Body of pancreas (tissue), 4 donors: Measurements from ENCODE around the gene KRTAP4-11. TPM values are rescaled to one million over a fixed set of nuclear protein-coding genes. Genes with fewer than 3 reads are reported as not detected.
A peak's percentile ranks its signal among the peaks of the same experiment; 100 is the strongest.

ENCODE experiments used
- ATAC-seq: fragments of 150-250 bp; one replicate; pipeline ENCODE4 v1.9.1; 2016
- DNase-seq, 4 donors: peaks; one replicate each; pipeline ENCODE4 v3.0.0-alpha.2; 2019
- H3K27ac ChIP-seq, 4 donors: fragments of 200-600 bp; sonication (generic); 1 replicate in 3 of 4; 2 replicates in 1 of 4; pipeline versions ENCODE4 v1.5.1 to v1.6.1; 2016 to 2019; ENCODE audit warnings: mild to moderate bottlenecking in 1 of 4, mixed read lengths in 1 of 4, moderate library complexity in 1 of 4
- H3K27me3 ChIP-seq, 2 donors: fragments of 200-600 bp; sonication (generic); one replicate each; pipeline ENCODE4 v1.6.0; 2016; ENCODE audit warnings: mild to moderate bottlenecking in 1 of 2
- H3K36me3 ChIP-seq, 2 donors: fragments of 200-600 bp; sonication (generic); replicated peaks in 1 of 2; 2 replicates each; pipeline ENCODE4 v1.5.1; 2016; ENCODE audit warnings: low read depth in 2 of 2; ENCODE audit not compliant: insufficient read depth in 1 of 2
- H3K4me1 ChIP-seq: fragments of 200-600 bp; sonication (generic); one replicate; pipeline ENCODE4 v1.6.0; 2016
- H3K4me3 ChIP-seq, 2 donors: fragments of 200-600 bp; sonication (generic); 1 replicate in 1 of 2; 2 replicates in 1 of 2; pipeline ENCODE4 v1.5.1; 2016 to 2019
- H3K9me3 ChIP-seq, 3 donors: fragments of 200-600 bp; sonication (generic); 1 replicate in 2 of 3; 2 replicates in 1 of 3; pipeline ENCODE4 v1.5.1; 2016
- POLR2A ChIP-seq, 3 donors: fragments of 450-650 bp; IDR thresholded peaks; one replicate each; pipeline ENCODE4 v1.6.1; 2016; ENCODE audit warnings: antibody characterized with exemption in 3 of 3, mild to moderate bottlenecking in 2 of 3
- WGBS, 2 donors: methylation state at CpG; one replicate each; pipeline ENCODE4 v1.1.5; 2017; 5-methylcytosine and 5-hydroxymethylcytosine counted together
- intact Hi-C: fragments of 100-400 bp; cut with DNase I; formaldehyde crosslinking; loops from one replicate; pipeline ENCODE4 v1.15.1; 2023
- total RNA-seq, 2 donors: library from RNA; depleted of rRNA; stranded (reverse); fragments of >200 nt; gene quantifications; one replicate each; pipeline ENCODE4 v1.1.0, GENCODE V29; 2016
- TF ChIP-seq, protein P1 (sequence below), 7 experiments: fragments of 450-650 bp in 4 of 7; fragments of 200-600 bp in 3 of 7; sonication (generic) in 3 of 7; IDR thresholded peaks; one replicate each; pipeline ENCODE4 v1.5.1; 2016 to 2019; ENCODE audit warnings: antibody characterized with exemption in 7 of 7

The KRTAP4-11 gene
- total RNA-seq, 2 donors from 2014 or later = not detected

DNA sequence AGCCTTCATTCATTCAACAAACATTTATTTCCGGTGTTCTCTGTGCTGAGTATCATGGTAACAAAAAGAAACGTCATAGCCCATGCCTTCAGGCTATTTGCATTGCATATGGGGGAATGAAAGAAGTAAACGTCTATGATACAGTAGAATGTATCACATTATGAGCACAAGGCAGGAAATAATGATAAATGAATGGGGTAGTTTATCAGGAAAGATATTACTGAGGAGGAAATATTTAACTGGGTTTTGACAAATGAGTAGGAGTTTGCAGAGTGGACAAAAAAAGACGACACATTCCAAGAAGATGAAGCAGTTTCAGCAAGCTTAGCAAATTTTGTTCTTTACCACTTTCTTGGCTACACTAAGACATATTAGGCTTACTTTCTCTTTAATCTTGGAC is 35.5 kb downstream of the KRTAP4-11 start:
- no peak for TF ChIP-seq POLR2A (IDR thresholded peaks at IDR 0.05)
- TF ChIP-seq, protein P1, sequence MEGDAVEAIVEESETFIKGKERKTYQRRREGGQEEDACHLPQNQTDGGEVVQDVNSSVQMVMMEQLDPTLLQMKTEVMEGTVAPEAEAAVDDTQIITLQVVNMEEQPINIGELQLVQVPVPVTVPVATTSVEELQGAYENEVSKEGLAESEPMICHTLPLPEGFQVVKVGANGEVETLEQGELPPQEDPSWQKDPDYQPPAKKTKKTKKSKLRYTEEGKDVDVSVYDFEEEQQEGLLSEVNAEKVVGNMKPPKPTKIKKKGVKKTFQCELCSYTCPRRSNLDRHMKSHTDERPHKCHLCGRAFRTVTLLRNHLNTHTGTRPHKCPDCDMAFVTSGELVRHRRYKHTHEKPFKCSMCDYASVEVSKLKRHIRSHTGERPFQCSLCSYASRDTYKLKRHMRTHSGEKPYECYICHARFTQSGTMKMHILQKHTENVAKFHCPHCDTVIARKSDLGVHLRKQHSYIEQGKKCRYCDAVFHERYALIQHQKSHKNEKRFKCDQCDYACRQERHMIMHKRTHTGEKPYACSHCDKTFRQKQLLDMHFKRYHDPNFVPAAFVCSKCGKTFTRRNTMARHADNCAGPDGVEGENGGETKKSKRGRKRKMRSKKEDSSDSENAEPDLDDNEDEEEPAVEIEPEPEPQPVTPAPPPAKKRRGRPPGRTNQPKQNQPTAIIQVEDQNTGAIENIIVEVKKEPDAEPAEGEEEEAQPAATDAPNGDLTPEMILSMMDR (IDR thresholded peaks at IDR 0.05) = no peak
- WGBS, 2 donors = 28 to 42% methylated on average over 4 of the region's 4 CpGs
- Histone ChIP-seq H3K9me3 (no peaks in the 10 kb centered on the region), H3K27me3 (no peaks in the 10 kb centered on the region), H3K27ac (no peak overlapping the region), H3K4me1 (no peaks in the 10 kb centered on the region), H3K36me3 (no peaks in the 10 kb centered on the region), H3K4me3 (no peak overlapping the region)
- intact Hi-C loops = no loop called here
- no peak for ATAC-seq
- DNase-seq = no peak

DNA sequence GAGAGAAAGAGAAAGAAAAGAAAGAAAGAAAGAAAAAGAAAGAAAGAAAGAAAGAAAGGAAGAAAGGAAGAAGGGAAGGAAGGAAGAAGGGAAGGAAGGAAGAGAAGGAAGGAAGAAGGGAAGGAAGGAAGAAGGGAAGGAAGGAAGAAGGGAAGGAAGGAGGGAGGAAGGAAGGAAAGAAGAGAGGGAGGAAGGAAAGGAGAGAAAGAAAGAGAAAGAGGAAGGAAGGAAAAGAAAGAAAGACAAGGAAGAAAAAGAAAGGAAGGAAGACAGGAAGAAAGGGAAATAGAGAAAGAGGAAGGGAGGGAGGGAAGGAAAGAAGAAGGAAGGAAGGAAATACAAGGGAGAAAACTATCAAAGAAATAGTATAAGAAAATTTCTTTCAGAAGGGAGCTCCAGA is 41.4 kb downstream of the KRTAP4-11 start:
- H3K4me1 ChIP-seq = no peaks in the 10 kb centered on the region
- H3K36me3 ChIP-seq = no peaks in the 10 kb centered on the region
- H3K4me3 ChIP-seq = no peak overlapping the region
- DNase-seq (no peak), ATAC-seq (no peak)
- intact Hi-C loops = no loop called here
- no peaks in the 10 kb centered on the region for H3K9me3 ChIP-seq
- H3K27me3 ChIP-seq = no peaks in the 10 kb centered on the region
- no peak overlapping the region for H3K27ac ChIP-seq
- TF ChIP-seq, protein P1 (IDR thresholded peaks at IDR 0.05) = no peak
- TF ChIP-seq POLR2A (IDR thresholded peaks at IDR 0.05) = no peak

DNA sequence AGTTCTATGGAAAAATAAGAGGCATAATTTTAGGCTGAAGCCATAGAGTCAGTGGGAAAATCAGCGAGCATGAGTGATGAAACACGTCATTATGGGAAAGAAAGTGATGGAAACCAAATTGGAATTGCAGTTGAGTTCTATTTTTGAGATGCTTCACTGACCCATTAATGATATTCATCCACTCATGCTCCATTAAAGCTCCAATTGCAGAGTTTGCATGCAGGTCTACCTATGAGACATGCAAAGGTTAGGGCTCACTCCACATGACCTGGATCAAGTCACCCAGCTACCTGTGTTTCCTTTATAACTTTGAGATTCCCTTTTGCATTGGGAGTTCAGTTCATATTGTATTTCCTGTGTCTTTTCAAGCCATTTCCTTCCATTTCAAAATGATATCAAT is 44.5 kb downstream of the KRTAP4-11 start:
- Histone ChIP-seq H3K27ac (no peak overlapping the region), H3K9me3 (no peaks in the 10 kb centered on the region), H3K4me1 (no peaks in the 10 kb centered on the region), H3K4me3 (no peak overlapping the region), H3K36me3 (no peaks in the 10 kb centered on the region), H3K27me3 (no peaks in the 10 kb centered on the region)
- TF ChIP-seq, protein P1 (IDR thresholded peaks at IDR 0.05) = no peak
- TF ChIP-seq POLR2A (IDR thresholded peaks at IDR 0.05) = no peak
- intact Hi-C loops = no loop called here
- 91 to 92% methylated on average over 2 of the region's 2 CpGs for WGBS, 2 donors
- ATAC-seq (no peak), DNase-seq (no peak)

DNA sequence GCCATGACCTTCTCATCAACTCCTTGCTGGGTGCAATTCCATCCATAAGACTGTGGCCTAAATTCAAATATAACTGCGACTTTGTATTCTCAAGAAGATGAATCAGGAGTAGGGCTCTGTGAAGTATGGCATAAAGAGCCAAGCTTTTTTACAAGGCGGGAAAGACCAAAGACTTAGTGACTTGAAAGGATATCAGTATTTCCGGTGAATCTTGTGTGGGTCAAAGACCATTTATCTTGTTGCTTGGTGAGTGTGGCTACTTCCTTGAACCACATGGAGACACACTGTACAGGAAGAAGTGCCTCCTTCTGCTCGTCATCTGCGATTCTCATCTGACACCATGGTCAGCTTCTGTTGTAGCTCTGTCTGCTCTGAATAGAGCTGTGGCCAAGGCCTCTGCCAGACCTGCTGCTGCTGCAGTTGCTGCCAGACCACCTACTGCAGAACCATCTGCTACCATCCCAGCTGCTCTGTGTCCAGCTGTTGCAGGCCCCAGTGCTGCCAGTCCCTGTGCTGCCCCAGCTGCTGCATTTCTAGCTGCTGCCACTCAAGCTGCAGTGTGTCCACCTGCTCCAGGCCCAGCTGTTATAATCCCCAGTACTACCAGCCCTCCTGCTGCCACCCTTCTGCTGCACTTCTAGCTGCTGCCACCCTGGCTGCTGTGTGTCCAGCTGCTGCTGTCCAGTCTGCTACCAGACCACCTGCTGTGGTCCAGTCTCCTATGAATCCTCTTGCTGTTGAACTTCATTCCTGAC is 46.4 kb downstream of the KRTAP4-11 start:
- intact Hi-C loops = no loop called here
- ATAC-seq = peak; percentile 24
- Histone ChIP-seq H3K27me3 (no peaks in the 10 kb centered on the region), H3K36me3 (no peaks in the 10 kb centered on the region), H3K4me3 (no peak overlapping the region), H3K9me3 (no peaks in the 10 kb centered on the region), H3K4me1 (no peaks in the 10 kb centered on the region), H3K27ac (no peak overlapping the region)
- WGBS, 2 donors = 81 to 87% methylated on average over 5 of the region's 5 CpGs
- TF ChIP-seq, protein P1 (IDR thresholded peaks at IDR 0.05) = no peak
- TF ChIP-seq POLR2A (IDR thresholded peaks at IDR 0.05) = no peak
- no peak for DNase-seq

DNA sequence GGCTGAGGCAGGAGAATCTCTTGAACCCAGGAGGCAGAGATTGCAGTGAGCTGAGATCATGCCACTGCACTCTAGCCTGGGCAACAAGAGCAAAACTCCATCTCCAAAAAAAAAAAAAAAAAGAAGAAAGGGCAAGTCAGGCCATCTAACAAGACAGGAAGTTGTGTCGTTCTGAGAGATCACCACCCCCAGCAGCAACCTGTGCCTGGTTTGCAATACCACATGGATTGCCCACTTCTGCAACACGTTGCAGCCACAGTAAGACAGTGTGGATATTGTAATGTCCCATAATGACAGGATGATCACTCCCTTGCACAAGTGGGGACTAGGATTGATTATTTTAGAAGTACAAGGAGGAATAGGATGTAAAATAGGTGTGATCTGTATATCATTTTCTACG is 49.1 kb downstream of the KRTAP4-11 start:
- TF ChIP-seq, protein P1 (IDR thresholded peaks at IDR 0.05) = no peak
- TF ChIP-seq POLR2A (IDR thresholded peaks at IDR 0.05) = no peak
- ATAC-seq = no peak

More for the DNA sequence above, 49.1 kb downstream of the KRTAP4-11 start:
- no peak for DNase-seq
- Histone ChIP-seq H3K9me3 (no peaks in the 10 kb centered on the region), H3K36me3 (no peaks in the 10 kb centered on the region), H3K4me3 (no peak overlapping the region), H3K4me1 (no peaks in the 10 kb centered on the region), H3K27ac (no peak overlapping the region), H3K27me3 (no peaks in the 10 kb centered on the region)
- 68 to 70% methylated on average over 3 of the region's 3 CpGs for WGBS, 2 donors
- intact Hi-C loops = no loop called here
